HTR-8/SVneo (cell line): ENCODE data around the gene MRPL46.
"Not testable (repeated sequence)": the region's sequence is repeated elsewhere in the genome, so short reads cannot be mapped to it uniquely, and the experiment has no call there.

Experiments used
- DNase-seq: peaks from one replicate; pipeline ENCODE4 v3.0.0; 2011; ENCODE audit warnings: low spot score, mixed read lengths; ENCODE audit not compliant: insufficient read length
- FAIRE-seq: peaks from 2 replicates; lab custom pipeline; 2011; peaks lifted over from hg19 to GRCh38; lab: Jason Lieb, UNC

MRPL46 gene

GRCh38 chr15:88448991-88449461 lies 18.2 kb downstream of the MRPL46 start:
- FAIRE-seq, result no peak

GRCh38 chr15:88447741-88448140 lies 19.4 kb downstream of the MRPL46 start:
- FAIRE-seq (no peak), DNase-seq (no peak)

More at GRCh38 chr15:88448991-88449461, 18.2 kb downstream of the MRPL46 start:
- DNase-seq, result no peak

GRCh38 chr15:88447206-88447605 lies 20.0 kb downstream of the MRPL46 start:
- FAIRE-seq, result no peak

GRCh38 chr15:88441076-88441730 lies 26.0 kb downstream of the MRPL46 start:
- DNase-seq (no peak), FAIRE-seq (no peak)

More at GRCh38 chr15:88447206-88447605, 20.0 kb downstream of the MRPL46 start:
- no peak for DNase-seq

GRCh38 chr15:88440021-88440420 lies 27.2 kb downstream of the MRPL46 start:
- DNase-seq (peak; percentile 13), FAIRE-seq (no peak)

GRCh38 chr15:88438181-88438580 lies 29.0 kb downstream of the MRPL46 start:
- no peak for FAIRE-seq

GRCh38 chr15:88434106-88434505 lies 33.1 kb downstream of the MRPL46 start:
- not testable (repeated sequence) for DNase-seq, FAIRE-seq

More at GRCh38 chr15:88438181-88438580, 29.0 kb downstream of the MRPL46 start:
- DNase-seq, result no peak

GRCh38 chr15:88433046-88433685 lies 34.0 kb downstream of the MRPL46 start:
- DNase-seq (no peak), FAIRE-seq (no peak)

- FAIRE-seq, result no peak
- DNase-seq, result no peak
Observed at GRCh38 chr15:88431441-88431840, 35.7 kb downstream of the MRPL46 start.

GRCh38 chr15:88430051-88430450 lies 37.1 kb downstream of the MRPL46 start:
- no peak for FAIRE-seq

GRCh38 chr15:88428805-88429605 lies 38.2 kb downstream of the MRPL46 start:
- DNase-seq (no peak), FAIRE-seq (no peak)

More at GRCh38 chr15:88430051-88430450, 37.1 kb downstream of the MRPL46 start:
- no peak for DNase-seq

GRCh38 chr15:88428053-88428452 lies 39.1 kb downstream of the MRPL46 start:
- no peak for FAIRE-seq
- DNase-seq, result no peak

GRCh38 chr15:88426304-88426703 lies 40.9 kb downstream of the MRPL46 start:
- no peak for FAIRE-seq
- no peak for DNase-seq

- no peak for FAIRE-seq
- no peak for DNase-seq
Observed at GRCh38 chr15:88423331-88423730, 43.9 kb downstream of the MRPL46 start.

GRCh38 chr15:88419830-88420229 lies 47.4 kb downstream of the MRPL46 start:
- FAIRE-seq (no peak), DNase-seq (no peak)
